Midbrain (tissue), 1 donor: ENCODE measurements around the gene GLRX5.

Experiments used
- DNase-seq: peaks from one replicate; lab custom pipeline; 2025; lab: John Stamatoyannopoulos, UW

GLRX5 gene

DNA sequence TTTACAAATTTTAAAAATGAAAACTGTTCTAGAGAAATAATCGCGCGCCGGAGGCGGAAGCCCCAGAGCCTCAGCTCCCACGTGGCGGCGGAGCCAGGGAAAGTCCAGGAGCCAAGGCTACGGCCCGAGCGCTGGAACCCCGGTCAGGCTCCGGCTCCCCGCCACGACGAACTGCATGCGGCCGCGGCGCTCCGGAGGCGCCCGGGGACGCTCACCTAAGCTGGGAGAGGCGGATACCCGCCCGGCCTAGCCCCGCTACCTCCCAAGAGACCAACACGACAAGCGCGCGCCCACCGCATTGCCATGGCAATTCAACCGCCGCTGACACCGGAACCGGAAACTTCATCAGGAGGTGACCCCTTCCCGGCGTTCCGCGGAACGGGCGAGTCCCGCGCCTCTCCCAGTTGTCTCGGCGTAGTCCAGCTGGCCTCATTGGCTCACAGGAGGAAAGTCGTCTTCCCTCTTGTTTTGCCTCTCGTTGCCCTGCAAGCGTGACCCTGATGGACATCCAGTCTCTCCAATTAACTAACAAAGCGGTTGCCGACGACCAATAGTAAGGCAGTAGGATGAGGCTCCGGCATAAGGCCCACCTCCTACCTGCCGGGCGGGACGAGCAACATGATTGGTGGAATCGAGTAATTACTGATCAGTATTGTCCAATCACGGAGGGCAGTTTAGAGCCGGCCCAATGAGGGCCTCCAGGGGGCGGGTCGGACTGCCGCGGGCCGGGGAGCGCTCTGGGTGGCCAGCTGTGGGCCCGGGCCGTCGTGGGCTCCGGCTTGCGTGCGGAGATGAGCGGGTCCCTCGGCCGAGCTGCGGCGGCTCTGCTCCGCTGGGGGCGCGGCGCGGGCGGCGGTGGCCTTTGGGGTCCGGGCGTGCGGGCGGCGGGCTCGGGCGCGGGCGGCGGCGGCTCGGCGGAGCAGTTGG is at the start of gene GLRX5:
GLRX5 (plus strand) TSS at position 752 of the 927 bp plus-strand sequence; CDS start at position 792, 40 bp downstream.
- peak; percentile 100 for DNase-seq

DNA sequence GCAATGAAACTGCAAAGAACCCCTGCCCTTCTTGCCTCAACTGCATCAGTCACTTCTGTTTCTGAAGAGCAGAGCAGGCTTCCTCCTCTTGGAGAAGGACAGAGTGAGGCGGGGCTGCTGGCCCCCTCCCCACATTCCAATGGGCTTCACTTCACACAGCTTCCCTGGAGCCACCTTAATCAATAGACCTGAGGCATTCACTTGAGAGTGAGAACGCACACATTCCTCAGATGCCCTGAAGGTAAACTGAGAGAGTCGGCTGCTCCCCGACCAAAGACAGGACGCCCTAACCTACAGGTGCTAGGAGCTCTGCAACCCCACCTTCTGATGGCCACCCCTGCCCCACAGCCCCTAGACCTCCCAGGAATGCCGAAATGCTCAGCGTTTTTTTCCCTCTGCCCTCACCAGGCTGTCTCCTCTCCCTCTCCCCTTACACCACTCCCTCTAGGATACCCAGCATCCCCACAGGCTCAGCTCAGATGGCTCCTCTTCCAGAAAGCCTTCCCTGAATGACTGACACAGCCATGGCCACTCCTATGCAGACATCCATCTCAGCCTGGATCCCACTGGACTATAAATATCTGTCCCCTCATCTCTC is 49.5 kb upstream of the GLRX5 start:
- no peak for DNase-seq

DNA sequence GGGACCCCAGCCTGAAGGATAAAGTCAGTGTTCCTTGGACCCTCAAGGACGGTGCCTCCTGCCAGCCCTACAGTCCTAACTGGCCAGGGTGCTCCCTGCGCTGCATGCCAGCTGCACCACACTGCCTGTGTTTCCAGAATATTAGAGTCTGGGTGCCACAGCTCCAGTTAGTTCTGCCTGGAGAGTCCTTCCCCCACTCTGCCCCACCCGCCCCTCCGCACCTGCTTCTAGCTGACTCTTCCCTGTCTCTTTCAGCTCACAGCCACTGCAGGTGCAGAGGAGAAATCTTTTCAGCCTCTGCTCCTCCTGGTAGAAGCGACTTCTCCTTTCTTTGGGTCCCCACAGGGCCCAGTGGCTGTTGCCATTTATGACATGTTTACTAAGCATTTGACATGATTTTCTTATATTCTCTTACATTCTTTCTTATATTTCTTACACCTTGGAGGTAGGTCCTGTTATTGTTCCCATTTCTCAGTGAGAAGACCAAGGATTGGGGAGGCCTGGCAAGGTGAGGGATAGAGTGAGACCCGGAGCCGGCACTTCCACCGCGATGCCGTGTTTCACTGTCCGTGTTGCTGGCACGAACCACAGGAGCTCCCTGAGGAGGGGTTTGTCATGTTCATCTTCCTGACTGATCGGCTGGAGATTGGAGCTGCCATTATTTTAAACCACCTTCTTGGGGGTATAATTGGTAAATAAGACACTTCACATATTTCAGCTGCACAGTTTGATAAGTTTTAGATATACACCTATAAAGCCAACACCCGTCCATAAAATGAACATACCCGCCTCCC is 47.8 kb upstream of the GLRX5 start:
- no peak for DNase-seq

DNA sequence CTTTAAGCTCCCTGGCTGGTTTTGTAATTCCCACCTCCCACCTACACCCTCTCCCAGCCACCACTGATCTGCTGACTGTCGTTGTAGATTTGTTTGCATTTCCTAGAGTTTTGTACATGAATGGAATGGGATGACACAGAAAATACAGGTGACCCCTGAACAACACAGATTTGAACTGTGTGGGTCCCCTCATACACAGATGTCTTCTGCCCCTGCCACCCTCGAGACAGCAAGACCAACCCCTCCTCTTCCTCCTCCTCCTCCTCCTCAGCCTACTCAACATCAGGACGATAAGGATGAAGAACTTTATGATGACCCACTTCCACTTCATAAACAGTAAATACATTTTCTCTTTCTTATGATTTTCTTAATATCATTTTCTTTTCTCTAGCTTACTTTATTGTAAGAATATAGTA is 47.2 kb upstream of the GLRX5 start:
- DNase-seq = no peak

DNA sequence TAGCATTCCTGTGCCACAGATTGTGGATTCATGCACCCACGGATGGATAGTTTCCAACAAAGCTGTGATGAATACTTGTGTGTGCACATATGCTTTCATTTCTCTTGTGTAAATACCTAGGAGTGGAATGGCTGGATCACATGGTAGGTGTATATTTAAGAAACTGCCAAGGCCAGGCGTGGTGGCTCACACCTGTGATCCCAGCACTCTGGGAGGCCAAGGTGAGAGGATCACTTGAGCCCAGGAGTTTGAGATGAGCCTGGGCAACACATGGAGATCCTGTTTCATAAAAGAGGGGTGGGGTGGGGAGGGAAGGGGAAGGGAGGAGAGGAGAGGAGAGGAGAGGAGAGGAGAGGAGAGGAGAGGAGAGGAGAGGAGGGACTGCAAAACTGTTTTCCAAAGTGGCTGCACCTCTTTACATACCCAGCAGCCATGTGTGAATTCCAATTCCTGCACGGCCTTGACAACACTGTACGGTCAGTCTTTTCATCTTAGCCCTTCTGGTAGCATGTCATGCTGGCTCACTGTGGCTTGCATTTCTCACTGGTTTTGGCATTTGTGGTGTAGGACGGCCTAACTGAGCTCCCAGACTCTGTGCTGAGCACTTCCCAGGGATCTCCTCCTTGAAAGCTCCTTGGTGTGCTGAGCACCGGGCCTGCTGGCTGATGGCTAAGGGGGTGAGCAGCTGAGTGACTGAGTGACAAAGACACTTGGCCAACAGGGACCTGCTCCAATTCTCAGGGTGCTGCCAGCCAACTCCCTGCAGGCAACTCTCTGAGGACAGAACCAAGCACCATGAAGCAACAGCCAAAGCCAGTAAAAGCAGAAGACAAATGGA is 46.3 kb upstream of the GLRX5 start:
- DNase-seq = peak; percentile 72

DNA sequence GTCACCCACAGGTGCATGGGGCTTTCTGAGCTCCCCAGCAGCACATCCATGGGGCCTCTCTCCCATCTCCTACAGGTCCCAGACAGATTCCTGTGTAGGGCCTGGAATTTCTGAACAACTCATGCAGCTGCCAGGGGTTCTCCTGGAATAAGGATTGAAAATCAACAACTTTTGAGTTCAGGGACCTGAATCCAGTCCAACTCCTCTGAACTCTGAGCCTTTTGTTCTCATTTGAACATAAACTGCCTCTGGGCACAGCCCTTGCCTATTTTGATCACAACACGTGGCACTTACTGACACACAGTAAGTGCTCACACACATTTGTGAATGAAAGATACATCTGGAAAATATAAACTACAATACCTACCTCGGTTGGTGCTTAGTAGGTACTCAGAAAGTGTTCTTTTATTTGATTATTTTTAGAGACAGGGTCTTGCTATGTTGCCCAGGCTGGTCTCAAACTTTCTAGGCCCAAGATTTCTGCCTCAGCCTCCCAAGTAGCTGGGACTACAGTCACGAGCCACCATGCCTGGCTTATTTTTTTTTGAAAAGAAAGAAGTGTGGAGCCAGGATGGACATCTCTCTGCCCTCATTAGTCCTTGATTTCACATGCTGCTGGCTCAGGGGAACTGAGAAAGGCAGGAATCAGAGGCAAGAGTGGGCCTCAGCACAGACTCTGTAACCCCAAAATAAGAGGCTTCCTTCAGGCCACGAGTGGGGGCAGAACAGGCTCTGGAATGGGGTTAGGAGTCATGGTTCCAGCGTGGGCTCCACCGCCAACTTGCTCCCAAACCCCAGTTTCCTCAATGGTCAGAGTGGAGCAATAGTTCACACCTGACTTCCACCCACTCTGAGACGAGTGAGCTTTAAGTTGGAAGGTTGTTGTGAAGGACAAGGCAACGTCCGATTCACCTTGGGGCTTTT is 45.4 kb upstream of the GLRX5 start:
- DNase-seq = peak; percentile 72

DNA sequence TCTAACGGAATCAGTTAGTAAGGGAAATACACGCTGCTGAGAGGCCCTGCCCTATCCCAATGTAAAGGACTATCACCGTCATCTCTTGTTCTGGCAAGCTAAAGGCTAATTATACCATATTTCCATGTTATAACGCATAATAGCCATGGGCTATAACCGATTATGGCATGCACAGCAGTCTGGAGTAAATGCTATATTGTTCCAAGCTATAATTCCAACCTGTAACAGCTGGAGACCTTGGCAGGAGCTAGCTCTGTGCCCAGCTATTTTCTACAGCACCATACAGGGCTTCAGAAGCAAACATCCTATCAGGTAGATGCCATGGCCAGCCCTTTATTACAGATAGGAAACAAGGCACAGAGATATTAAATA is 44.7 kb upstream of the GLRX5 start:
- DNase-seq = no peak

DNA sequence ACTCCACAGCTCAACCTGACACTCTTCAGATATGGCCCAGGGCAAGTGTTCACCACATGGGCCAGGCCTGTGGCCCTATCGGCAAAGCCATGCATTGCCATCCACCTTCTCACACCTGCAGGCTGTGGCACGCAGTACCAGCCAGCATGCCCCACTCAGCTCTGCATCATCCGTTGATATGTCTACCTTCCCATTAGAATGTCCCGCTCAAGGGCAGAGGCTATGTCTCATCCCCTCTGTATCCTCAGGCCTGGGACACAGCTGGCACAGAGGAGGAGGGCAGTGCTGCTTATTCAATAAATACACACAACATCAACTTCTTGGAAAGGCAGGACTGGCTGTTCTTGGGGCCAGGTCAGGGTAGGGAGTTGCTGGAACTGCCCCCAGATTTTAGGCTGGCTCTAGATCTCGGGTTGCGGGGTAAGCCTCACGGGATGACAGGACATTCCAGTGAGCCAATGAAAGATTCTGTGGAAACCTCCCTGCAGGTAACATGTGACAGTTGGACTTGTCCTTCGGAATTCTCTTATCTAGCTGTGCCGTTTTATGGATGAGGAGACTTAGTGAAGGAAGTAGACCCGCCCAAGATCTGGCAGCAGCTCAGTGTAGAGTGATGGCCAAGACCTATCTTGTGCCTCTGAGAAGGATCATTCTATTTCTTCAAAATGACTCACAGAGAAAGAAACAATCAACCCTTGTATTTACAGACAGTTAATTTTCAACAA is 44.0 kb upstream of the GLRX5 start:
- no peak for DNase-seq

DNA sequence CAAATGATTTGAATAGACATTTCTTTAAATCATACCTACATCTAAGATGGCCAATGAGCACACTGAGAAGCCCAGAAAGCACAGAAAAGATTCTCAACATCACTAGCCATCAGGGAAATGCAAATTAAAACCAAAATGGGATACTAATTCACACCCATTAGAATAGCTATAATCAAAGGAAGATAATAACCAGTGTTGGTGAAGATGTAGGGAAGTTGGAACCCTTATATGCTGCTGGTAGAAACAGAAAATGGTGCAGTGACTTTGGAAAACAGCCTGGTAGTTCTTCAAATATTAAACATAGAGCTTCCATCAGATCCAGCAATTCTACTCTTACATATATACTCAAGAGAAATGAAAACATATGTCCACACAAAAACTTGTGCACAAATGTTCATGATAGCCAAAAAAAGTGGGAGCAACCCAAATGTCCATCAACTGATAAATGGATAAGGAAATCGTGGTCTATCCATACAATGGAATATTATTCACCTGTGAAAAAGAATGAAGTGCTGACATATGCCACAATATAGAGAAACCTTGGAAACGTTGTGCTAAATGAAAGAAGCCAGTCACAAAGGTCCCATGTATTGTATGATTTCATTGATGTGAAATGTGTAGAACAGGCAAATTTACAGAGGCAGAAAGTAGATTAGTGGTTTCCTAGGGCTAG is 42.8 kb upstream of the GLRX5 start:
- DNase-seq = no peak

DNA sequence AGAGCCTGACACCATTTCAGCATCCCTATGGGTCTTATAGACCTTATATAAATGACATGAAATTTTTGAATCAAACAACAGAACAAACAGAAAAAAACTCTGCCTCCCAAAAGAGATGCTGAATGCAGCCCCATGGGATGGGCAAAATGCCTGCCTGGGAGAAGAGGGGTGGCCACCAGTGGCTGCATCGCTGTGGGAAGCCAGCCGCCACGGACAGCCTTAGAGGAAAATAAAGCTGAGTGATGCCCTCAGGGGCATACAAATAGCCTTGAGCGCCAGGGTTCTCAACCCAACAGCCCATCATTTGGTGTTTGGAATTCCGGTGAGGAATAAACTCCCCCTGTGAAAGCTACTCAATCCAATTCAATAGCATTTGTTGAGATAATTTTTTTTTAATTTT is 41.3 kb upstream of the GLRX5 start:
- no peak for DNase-seq

DNA sequence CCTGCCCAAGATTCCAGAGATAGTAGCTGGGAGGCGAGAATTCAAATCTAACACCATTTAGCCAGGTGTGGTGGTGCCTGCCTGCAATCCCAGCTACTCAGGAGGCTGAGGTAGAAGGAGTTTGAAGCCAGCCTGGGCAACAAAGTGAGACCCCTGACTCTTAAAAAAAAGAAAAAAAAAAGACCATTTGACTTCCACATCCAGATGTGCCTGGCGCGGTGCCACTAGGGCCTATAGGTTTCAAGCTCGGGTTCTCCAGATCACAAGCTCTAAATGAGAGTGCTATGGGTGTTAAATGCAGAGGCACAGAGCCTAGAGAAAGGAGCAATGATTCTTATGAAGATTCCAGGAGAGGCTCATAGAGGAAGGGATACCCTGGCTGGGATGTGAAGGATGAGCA is 40.9 kb upstream of the GLRX5 start:
- DNase-seq = no peak

DNA sequence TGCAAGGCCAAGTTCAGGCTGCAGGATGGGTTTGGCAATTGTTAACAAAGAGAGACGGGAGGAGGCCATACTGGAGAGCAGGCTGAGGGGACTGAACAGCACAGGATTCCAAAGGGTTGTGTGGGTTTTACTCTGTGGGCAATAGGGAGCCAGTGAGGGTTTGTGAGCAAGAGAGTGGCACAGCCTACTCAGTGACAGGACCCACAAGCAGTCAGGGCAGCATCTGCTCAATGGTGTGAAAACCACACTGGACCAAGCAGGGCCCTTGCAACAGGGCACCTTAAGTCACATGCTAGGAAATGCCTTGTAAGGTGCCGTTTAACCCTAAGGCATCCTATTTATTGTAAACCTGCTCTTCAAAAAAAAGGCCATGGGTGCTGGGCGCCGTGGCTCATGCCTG is 40.4 kb upstream of the GLRX5 start:
- DNase-seq = no peak

DNA sequence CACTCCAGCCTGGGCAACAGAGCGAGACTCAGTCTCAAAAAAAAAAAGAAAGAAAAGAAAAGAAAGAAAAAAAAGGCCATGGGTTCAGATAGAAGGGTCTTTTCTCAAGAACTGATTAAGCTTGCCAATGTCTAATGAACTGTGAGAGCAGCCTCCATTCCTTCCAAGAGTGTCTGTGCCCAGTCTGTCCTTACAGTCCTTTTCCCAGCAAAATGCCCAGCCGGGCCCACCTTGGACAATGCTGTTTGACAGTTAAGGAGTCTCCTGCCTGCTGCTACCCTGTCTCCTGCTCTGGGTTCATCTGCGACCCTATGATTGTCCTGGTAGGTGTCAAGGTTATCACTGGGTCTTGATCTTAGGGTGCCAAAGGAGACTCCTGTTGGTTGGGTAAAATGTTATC is 39.8 kb upstream of the GLRX5 start:
- DNase-seq = no peak

DNA sequence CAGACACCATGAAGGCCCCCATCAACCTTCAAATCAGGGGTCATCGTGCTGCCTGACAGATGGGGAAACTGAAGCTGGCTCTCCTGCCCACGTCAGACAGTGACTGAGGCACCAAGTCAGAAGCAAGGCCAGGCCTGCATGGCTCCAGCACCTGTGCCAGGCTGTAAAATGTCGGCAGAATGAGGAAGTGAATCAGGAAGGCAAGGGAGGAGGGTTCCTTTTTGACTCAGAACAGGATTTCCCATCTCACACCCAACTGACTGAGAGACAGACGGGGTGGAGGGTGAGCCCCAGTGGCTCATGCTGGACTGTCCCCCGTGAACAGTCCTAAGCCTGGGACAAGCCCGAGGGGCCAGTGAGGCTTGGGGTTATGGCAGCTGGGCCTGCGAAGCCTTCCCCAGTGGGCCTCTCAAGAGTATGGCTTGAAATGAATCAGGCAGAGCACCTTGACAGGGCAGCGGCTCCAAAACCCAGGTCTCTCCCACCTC is 39.3 kb upstream of the GLRX5 start:
- DNase-seq = peak; percentile 13

DNA sequence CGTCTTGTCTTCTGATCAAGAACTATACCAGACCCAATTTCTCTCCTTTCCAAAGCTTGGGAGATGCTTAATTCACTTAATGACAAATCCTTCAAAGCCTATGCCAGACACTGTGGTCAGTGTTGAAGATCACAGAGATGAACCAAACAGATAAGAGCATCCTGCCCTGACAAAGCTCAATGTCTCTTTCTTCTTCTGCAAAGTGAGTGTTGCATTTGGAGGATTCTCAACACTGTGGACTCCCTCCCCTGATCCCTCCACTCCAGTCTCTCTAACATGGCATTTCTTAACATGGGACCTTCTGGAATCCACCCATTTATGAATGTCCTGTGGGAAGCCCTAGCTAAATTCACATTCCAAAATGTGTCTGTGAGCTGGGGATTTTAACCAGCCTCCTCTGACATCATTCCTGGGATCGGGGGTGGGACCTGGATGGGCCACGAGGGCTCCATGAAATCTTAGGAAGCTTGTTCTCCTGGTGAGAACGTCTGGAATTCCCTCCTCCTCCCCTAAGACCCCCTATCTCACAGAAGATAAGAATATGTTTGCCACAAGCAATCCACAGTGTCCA is 38.7 kb upstream of the GLRX5 start:
- no peak for DNase-seq

DNA sequence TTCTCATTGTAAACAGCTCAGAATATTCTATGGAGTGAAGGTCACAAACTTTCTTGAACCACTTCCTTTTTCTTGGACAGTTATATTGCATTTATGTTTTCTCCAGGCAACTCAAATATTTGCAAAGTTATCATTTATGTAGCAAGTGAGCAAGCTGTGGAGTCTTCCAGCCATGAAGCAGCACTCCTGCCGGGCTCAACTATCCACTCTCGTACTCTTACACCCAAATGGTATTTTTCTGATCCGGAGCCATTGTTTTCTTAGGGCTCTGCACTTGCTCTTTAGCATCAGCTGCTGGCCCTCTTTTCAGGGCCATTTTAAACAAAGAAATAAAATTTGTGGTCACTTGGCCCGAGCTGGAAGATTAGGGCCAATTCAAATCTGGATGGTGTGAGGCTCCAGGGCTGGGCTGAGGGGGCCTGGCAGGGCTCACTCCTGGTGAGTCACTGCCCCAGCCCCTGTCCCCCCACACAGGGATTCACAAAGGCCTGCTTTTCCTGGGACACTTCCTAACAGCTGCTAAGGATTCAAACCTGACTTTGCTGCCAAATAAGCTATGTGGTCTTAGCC is 38.1 kb upstream of the GLRX5 start:
- DNase-seq = peak; percentile 32

DNA sequence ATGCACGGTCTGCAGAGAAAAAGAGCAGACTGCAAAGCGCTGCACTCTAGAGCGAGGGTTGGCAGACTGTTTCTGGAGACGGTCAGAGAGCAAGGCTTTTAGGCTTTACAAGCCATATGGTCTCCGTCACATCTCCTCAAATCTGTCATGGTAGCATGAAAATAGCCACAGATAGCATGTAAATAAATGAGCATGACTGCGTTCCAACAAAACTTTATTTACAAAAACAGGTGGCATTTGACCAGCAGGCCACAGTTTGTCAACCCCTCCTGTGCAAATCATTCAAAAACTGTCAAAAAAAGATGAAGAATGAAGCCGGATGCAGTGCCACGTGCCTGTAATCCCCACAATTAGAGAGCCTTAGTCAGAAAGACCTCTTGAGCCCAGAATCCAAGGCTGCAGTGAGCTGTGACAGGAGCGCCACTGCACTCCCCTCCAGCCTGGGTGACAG is 37.3 kb upstream of the GLRX5 start:
- DNase-seq = no peak

DNA sequence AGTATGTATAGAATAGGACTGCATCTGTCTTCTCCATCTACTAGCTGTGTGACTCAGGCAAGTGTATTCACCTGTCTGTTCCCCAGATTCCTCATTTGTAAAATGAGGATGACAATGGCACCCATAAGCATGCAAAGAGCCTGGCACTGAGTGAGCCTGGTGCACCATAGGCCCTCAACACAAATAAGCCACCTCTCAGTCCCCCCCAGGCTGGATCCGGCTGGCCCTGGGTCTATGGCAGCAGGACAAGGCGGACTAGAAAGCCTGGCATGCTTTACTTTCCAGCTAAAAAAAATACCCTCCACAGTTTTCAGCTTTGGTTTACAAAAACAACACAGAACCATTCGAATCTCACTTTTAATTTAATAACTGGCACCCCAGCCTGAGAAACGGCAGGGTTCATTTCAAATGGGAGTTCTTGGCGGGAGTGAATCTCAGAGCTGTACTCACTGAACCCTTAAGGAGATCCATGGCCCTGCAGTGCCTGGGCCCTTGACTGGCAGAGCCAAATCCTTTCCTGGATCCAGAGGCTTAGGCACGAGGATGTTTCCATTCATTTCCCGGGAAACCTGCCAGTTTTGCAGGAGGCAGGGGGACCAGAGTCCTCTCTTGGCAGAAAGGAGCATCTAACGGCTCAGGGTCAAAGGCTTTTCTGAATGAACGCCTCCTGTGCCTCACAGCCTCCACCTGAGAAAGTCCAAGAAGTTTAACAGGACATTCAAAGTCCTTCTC is 36.1 kb upstream of the GLRX5 start:
- peak; percentile 83 for DNase-seq
